NCI-H2029 treated with DMSO at 0.1 percent for 48 hours (cell line): Measurements from ENCODE around the gene DNAJB13.
"Not testable (repeated sequence)": the region's sequence is repeated elsewhere in the genome, so short reads cannot be mapped to it uniquely, and the experiment has no call there.

Experiments
- DNase-seq: peaks from one replicate; lab custom pipeline; 2025; lab: John Stamatoyannopoulos, UW

The DNAJB13 gene

DNA sequence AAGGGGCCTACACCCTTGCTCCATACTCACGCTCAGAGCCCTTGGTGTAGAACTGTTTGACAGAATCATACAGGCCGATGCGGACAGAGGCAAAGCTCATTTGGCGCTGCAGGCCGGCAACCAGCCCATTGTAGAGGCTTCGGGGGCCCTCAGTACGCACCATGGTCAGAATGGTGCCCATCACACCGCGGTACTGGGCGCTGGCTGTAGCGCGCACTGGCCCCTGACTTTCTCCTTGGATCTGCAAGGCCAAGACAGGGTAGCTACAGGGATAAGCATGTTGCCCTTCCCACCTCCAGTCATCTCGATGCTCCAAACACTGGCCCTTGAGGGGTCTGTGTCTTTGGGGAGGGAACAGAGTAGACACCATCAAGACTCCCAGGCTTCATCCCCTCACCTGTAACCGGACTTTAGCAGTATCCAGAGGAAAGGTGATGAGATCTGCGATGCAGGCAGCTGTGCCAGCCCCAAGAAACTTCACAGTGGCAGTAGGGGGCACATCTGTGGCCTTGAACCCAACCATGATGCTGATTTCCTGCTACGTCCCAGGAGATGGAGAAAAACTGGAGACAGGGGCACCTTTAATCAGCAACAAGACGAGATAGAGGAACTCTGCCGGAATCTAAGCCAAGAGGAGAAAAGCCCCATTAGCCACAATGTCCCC is 27.2 kb downstream of the DNAJB13 start:
- DNase-seq: no peak

DNA sequence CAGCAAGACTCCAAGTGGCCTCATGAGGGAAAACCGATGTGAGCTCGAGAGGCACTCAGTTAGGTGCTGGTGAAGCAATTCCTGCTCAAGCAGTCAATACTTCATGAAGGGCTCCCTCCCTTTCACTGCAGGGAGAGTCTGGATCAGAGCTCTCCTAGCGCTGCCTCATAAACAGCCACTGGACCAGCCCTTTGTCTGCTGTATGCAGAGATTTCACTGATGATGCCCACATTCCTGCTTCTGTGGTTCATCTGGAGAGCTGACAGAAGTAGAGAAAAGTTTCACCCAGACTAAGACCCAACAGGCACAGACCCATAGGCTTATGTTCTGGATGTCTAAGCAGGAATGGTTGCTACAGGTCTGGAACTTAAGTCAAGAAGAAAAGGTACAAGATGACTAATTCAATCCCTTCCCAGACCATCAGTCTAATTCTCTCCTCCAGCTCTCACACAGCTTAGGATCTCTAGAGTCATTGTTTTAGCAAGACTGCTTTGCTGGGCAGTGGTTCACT is 27.8 kb downstream of the DNAJB13 start:
- DNase-seq: no peak

DNA sequence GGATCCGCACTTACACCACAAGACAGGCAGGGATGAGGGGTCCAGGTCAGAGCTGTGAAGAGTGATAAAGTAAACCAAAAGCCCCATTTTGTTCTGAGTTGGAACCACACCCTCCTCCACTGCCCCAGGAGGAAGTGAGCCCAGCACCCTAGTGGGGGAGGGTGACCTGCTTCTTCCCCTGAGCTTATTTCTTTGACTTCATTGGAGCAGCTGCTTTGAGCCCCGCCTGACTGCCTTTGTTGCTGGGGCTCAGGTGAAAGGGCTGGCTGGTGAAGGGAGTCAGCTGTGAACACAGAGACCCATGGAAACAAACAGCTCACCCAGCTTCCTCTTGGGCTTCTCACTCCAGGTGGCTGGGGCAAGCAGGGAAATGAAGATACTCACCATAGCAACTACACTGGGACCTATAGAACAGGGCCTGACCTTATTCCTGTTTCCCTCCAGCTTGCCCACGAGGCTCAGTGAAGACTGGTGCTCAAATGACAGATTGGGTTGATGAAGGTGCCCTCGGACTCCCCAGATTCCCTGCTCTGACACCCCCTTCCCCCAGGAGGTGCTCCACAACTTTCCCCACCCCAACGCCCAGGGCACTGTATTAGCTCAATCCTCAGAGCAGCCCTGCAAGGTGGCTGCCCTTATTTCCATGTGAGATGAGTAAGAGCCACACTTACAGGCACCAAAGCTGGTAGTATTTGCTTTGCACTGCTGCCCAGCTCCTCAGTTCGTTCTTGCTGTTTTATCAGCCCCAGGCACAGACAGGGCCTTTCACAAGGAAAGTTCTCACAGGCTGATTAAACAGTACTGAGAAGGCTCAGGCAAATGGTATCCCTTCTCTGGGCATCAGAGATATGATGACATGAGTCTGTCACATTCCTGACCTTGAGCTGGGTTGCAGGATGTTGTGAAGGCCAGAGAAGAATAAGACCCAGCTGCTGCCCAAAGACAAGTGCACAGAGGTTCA is 29.5 kb downstream of the DNAJB13 start:
- no peak for DNase-seq

DNA sequence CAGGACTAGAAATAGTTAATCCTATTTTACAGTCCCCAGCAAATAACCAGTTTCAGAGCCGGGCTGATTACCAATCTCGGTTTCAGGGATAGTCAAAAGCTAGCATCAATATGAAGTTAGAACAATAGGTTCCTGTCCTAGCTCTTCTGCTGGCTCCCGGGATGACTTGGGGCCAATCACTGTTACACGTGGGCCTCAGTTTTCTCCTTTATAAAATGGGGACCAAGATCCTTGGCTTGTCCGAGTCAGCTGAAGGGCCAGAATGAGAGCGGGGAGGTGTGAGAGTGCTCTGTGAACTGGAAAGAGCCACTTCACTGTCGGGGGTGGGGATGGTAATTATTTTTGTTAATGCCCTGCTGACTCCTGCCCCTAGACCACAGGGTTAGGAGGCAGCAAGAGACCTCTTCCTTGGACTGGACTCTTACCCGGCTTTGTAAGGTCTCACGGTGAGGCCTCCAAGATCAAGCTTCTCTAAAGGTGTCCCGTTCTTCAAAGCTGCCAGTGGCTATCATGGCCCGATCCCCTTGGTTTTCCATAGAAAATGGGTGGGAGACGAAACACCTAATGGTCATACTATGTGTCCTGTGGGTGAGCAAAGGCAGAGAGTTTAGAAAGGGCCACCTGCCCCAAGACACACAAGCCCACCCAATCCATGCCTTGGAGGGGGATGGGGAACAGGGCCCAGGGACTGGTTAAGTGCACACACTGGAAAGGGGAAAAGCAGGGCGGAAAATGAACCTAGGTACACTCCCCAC is 30.4 kb downstream of the DNAJB13 start:
- no peak for DNase-seq

DNA sequence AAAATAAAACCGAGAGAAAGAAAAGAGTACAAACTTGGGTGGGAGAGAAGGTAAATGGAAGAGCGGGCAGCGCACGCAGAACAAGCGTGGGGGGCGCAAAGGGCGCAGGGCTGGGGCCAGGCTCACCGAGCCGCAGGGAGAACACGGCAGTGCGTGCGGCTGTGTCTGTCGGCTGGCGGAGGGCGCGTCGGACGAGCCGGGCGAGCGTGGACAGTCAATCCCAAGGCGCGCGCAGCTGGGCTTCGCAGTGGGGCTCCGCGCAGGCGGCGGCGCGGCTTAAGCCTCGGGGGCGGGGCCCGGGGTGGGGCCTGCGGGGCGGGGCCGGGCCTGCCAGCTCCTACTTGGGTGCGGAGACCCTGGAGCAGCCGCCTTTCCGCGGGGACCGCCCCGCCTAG is 31.8 kb downstream of the DNAJB13 start, which contains the start of gene UCP2:
UCP2 (minus strand) TSS at position 249 of the 395 bp plus-strand sequence. CDS start 4,465 bp downstream, outside the sequence.
- DNase-seq: peak; percentile 74

DNA sequence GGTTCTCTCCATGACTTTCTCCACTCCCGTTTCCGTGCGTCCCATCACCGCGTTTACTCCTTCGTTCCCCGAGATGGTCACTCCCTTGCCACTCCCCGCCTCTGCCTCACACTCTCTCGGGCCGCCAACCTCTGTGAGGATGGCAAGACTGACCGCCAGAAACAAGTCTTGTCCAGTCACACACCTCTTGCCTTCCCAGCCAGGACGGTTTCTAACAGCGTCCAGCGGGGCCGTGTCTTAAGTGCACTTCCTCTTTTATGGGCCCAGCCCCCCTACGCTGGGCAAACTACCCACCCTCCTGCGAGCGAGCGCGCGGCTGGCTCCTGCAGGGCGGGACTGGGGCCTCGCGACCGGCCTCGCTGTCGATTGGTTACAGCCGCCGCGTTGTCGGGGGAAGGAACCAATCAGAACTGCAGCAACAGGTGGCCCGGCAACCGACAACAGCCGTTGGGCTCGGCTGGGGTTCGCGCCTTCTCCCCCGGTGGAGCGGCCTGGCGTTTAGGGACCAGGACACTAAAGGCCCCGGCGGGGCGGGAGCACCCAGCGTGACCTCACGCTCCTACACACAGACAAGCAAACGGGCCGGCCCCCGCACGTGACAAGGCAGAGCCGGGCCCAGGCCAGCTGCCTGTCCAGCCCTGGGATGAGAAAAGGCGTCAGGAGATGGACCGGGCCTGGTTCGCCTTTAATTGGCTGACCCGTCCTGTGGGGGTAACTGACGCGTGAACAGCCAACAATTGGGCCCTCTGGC is 32.3 kb downstream of the DNAJB13 start:
- DNase-seq: peak; percentile 85

DNA sequence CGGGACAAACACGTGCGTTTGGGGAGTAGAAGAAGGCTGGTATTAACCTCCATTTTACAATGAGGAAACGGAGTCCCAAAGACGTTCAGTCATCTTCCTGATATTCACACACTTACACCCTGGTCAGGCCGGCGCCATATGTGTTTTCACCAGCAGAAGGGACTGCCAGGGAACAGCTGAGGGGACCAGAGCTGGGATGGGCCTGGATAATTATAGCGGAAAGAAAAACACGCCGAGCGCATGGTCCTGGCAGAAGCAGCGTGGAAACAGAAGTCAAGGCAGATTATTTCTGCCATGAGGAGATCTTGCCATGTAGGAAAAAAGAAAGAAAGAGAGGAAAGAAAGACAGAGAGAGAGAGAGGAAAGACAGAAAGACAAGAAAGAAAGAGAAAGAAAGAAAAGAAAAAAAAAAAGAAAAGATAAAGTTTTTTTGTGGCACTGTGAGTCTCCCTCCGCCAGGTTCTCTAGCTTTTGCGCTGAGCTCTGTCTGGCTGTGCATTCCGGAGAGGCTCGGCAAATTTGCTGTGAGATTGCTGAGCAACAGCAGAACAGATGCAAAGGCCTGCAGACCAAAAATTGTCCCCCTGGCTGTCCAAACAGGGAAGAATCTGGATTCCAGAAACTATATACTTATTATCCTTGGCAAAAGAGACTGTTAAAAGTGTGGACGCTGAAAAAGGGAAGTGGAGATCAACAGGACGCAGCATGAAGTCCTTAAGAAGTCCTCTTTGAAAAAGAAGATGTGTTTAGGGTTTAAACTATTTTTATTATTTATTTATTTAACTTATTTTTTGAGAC is 33.1 kb downstream of the DNAJB13 start:
- no peak for DNase-seq

DNA sequence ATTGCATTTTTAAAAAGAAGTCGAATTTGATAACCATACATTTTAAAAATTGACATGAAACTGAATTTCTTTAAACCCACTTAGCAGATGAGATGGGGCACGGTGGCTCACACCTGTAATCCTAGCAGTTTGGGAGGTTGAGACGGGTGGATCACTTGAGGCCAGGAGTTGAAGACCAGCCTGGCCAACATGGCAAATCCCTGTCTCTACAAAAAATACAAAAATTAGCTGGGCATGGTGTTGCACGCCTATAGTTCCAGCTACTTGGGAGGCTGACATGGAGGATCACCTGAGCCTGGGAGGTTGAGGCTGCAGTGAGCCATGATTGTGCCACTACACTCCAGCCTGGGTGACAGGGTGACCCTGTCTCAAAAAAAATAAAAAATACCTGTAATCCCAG is 34.8 kb downstream of the DNAJB13 start:
- DNase-seq: not testable (repeated sequence)

DNA sequence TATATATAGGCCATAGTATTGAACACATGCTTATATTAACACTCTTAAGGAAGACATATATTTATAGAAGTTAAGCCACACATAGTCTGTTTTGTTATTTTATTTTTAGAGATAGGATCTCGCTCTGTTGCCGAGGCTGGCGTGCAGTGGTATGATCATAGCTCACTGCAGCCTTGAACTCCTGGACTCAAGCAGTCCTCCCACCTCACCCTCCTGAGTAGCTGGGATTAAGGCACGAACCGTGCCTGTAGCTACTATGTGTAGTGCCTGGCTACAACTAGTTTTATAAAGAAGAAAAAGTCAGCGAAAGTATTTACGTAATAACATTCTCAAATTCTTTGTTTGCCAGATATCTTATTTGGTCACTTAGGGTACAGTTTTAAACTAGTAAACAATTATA is 37.4 kb downstream of the DNAJB13 start:
- no peak for DNase-seq

DNA sequence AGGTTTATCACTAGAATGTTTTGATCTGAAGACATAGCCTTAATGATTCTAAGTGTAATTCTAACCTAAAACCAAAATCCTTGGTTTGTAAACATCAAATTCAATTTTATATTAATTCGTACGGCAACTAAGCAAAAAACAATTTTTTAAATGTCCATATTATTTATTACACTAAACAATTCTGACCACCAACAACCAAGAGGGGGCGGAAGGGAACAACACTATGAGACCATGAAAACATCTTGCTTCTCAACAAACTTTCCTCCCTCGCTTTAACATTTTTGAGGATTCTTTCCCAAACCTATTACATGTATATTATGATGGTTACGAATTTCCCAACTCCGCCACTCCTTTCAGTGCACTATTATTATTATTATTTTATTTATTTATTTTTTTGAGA is 38.3 kb downstream of the DNAJB13 start:
- no peak for DNase-seq

DNA sequence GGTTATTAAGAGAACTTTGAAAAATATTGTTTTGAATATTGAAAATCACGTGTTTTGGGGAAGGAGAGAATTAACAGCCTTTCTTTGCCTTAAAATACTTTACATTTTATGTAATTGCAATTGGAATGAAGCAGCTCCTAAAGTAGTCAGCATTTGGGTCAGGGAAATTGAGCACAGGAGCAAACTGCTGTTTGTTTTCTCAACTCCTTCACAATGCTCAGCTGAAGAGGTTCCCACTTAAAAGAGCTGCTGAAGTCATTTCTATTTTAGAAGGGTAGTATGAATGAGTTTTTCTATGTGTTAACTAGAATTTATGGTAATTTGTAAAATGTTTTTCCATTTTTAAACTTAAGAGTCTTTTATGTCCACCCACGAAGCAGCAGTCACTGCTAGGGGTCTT is 39.9 kb downstream of the DNAJB13 start:
- DNase-seq: peak; percentile 58

DNA sequence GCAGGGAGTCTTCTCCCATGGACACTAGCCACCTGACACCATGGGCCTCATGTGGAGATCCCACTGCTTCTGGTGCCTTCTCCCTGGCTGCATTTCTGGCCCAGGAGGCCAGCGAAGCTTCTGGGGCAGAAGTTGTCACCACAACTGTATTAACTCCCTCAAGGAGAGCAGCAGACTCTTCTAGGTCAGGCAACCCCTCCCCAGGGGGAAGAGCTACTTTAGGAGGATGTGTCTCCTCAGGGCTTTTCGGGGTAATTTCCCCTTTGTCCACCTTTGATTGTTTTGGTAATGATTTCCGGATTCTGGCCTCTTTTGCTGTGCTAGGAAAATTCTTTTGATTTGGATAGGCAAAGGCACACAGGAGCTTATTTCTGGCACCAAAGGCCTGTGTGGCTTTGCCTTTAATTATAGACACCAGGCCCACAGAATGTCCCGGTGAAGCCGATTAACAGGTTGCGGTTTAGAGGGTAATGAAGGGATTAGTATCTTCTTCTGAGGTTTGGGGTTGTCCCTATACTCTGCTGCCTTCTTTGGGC is 40.7 kb downstream of the DNAJB13 start:
- DNase-seq: no peak

DNA sequence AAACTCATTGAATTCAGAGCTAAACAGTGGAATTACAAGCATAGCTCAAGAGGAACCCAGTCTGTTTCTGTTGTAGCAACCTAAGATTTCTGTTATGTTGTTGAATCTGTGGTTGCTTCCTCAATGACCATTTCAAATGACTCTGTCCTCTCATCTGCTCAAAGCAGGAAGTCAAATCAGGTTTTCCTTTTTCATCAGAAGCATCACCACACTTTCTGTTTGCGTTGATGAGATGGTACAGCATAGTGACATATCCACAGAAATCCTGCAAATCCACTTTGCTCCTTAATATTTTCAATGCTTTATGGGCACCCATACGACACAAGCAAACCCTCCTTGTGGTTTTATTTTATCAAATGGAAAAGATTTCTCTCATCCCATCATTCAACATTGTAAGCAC is 44.4 kb downstream of the DNAJB13 start:
- DNase-seq: peak; percentile 64

DNA sequence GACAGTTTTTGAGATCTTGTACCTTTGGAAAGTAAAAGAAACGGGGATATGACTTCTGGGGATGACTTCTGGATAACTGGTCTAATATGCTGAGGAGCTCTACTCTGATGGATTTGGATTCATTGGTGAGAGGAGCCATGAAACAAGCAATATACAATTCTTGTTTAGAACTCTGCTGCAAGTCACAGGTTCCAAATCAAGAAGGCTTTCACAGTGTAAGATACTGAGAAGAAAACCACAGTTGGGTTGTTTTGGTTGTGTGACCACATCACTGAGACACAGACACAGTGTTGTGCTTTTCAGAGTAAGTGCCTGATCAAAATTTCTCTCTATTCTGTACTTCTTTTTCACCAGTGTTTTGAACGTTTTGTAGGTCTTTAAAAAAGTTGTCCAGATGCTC is 44.9 kb downstream of the DNAJB13 start:
- DNase-seq: no peak

DNA sequence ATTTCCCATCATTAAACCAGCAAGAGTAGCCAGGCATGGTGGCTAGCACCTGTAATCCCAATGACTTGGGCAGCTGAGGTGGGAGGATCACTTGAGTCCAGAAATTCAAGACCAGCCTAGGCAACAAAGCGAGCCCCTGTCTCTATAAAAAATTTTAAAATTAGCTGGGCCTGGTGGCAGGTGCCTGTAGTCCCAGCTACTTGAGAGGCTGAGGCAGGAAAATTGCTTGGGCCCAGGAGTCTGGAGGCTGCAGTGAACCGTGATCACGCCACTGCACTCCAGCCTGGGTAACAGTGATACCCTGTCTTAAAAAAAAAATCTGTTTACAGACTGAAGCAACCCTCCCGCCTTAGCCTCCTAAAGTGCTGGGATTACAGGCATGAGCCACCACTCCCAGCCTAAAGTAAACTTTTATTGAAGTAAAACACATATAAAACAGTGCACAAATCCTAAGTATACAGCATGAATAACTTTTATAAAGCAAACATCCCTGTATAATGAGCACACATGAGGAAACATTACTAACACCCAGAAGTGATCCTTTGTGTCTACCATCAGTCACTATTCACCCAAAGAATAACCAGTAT is 45.4 kb downstream of the DNAJB13 start:
- DNase-seq: no peak

DNA sequence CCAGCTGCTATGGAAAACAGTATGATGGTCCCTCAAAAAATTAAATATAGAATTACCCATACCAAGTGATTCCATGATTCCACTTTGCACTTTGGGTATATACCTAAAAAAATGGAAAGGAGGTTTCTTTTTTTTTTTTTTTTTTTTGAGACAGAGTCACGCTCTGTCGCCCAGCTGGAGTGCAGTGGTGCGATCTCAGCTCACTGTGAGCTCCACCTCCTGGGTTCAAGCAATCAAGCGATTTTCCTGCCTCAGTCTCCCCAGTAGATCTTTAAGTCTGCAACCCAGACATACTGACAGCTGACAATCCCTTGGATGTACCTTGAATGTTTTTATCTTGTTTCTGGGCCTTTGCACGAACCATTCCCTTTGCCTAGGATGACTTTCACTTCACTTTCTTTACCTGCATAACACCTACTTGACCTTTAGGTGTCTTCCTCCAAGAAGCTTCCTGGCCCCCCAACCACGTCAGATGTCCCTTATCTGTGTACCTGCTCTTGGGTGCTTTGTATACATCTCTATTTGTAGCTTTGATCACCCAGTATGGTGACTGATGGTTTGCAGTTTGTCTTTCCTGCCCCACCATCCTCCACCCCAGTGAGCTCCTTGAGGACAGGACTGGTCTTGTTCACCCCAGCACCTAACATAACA is 46.4 kb downstream of the DNAJB13 start:
- DNase-seq: no peak

DNA sequence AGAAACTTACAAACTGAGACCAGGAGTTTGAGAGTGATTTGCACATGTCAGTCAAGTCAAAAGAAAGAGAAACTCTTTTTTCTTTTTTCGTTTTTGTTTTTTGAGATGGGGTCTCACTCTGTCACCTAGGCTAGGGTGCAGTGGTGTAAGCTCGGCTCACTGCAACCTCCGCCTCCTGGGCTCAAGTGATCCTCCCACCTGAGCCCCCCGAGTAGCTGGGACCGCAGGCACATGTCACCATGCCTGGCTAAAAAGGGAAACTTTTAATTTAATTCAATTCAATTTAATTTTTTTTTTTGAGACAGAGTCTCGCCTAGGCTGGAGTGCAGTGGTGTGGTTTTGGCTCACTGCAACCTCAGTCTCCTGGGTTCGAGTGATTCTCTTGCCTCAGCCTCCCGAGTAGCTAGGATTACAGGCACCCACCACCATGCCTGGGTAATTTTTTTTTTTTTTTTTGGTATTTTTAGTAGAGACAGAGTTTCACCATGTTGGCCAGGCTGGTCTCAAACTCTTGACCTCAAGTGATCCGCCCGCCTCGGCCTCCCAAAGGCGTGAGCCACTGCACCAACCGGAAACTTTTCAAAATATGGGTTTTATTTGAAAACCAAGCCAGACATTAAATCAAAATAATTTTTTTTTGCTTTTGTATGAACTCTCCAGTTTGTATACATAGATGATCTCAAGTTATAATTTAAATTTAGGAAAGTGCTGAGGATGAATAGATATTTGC is 48.2 kb downstream of the DNAJB13 start:
- DNase-seq: no peak

DNA sequence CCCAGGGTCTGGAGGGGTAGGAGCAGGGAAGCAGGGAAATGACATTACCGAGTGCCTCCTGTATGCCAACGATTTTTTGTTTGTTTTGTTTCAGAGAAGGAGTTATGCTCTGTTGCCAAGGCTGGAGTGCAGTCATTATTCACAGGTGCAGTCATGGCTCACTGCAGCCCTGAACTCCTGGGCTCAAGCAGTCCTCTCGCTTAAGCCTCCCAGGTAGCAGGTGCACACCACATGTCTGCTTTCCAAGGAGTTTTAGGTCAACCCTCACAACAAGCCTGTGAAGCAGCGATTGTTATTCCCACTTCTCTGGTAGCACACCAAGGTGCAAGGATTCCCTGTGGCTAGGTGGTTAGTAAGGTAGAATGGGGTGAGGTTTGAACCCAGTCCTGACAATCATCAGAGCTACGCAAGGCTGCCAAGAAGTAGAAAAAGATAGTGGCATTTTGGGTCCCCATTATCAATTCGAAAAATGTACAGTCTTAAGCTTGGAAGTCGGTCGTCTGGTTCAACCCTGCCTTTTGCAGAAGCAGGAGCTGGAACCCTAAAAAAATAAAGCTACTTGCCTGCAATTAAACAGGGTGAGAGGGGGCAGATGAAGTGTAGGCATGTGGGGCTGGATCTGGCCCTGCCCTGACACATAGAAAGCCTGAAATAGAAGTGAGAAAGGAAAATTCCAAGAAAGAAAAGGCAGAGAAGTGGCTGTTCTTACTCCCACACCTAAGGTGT is 48.9 kb downstream of the DNAJB13 start:
- DNase-seq: peak; percentile 94
